ENCODE measurements around the gene EIF4E3. TPM values are rescaled to one million over a fixed set of nuclear protein-coding genes. Genes with fewer than 3 reads are reported as not detected.

The EIF4E3 gene
- total RNA-seq, 1 experiment from 2014 or later = not detected

GRCh38 chr3:71753701-71754609, 28.8 kb upstream of the EIF4E3 start, which contains the start of gene GPR27:
GPR27 (plus strand) TSS chr3:71753855; CDS start chr3:71754050, 195 bp downstream.
- Histone ChIP-seq H2AFZ (ENCODE audit: low read length) (no peak within 1 kb of the TSS), H3K4me2 (ENCODE audit: low read depth, low read length, poor library complexity, severe bottlenecking) (no peak within 1 kb of the TSS)

DNA sequence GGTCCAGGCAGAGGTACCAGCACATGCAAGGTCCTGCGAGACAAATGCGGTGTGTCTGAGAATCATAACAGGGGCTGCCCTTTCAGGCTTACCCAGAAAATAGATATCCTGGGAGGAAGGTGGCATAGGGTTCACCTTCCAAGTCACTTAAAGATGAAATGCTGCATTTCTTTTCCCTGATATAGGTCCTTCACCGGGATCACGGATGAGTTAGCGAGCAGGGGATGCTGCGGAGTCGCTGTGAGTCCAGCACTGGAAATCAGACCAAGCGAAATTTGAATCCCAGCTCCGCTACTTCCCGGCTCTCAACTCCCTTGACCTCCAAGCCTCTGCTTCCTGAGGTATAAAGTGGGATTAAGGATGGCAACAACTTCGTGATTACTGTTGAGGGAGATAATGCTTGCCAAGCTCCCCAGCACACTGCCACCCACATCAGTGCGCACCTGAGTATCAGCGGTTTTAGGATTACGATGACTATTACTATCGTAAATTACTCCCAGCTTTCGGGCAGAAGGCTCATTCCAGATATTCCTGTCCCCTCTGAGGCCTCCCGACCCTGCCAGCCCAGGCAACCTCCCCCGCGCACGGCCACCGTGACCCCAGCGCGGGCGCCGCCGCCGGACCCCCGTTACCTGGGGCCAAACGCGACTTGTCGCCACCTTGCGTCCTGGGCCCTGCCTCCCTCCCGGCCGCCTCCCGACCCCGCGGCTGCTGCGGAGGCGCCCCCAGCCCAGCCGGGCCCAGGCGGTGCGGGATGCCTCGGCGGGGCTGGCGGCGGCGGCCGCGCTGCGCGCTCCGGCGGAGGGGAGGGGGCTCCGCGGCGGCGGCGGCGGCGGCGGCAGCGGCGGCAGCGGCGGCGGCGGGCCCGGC, 27.9 kb upstream of the EIF4E3 start:
- Histone ChIP-seq H3K4me3 (ENCODE audit: low read length) (no peak overlapping the region), H3K27me3 (ENCODE audit: low read length) (no peaks in the 10 kb centered on the region), H3K27ac (ENCODE audit: low read length) (no peak overlapping the region), H3K79me2 (ENCODE audit: low read length) (no peaks in the 10 kb centered on the region), H4K20me1 (ENCODE audit: insufficient read depth, low read depth, low read length) (no peaks in the 10 kb centered on the region), H3K4me1 (ENCODE audit: low read length) (no peaks in the 10 kb centered on the region), H3K4me2 (ENCODE audit: low read depth, low read length, poor library complexity, severe bottlenecking) (no peak overlapping the region), H2AFZ (ENCODE audit: low read length) (no peak overlapping the region), H3K9me3 (ENCODE audit: low read length) (no peaks in the 10 kb centered on the region), H3K9ac (ENCODE audit: low read length) (no peak overlapping the region), H3K36me3 (ENCODE audit: insufficient read depth, low read length) (no peaks in the 10 kb centered on the region), H3K9me2 (replicated peaks; ENCODE audit: insufficient read depth, low read length) (no peaks in the 10 kb centered on the region)
- DNase-seq = no peak

More at GRCh38 chr3:71753701-71754609, 28.8 kb upstream of the EIF4E3 start, which contains the start of gene GPR27:
- H3K27ac ChIP-seq (ENCODE audit: low read length) = no peak within 1 kb of the TSS
- no peaks in the 10 kb centered on the region for H3K27me3 ChIP-seq (ENCODE audit: low read length)
- H3K9me3 ChIP-seq (ENCODE audit: low read length) = no peaks in the 10 kb centered on the region
- no peak within 1 kb of the TSS for H3K4me3 ChIP-seq (ENCODE audit: low read length)
- no peaks in the 10 kb centered on the region for H3K4me1 ChIP-seq (ENCODE audit: low read length)
- no peaks in the 10 kb centered on the region for H4K20me1 ChIP-seq (ENCODE audit: insufficient read depth, low read depth, low read length)
- no peak for DNase-seq
- no peak within 1 kb of the TSS for H3K9ac ChIP-seq (ENCODE audit: low read length)
- no peaks in the 10 kb centered on the region for H3K36me3 ChIP-seq (ENCODE audit: insufficient read depth, low read length)
- H3K79me2 ChIP-seq (ENCODE audit: low read length) = no peaks in the 10 kb centered on the region
- H3K9me2 ChIP-seq (replicated peaks; ENCODE audit: insufficient read depth, low read length) = no peaks in the 10 kb centered on the region

DNA sequence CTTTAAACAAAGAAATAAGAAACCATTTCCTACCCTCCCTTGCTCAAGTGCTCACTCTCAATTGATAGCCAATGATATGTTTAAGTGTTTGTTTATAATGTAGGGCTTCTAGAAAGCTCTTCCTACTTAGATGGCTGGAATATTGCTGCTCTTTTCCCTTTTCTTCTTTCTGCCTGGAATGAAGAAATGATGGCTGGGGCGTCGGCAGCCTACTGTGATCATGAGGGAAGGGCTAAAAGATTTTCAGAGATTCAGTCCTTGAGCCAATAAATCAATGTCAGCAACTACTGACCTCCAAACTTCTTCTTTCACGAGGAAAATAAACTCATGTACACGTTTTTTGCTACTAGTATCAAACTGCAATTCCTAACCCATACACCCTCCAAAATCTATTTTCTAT, 26.4 kb upstream of the EIF4E3 start:
- Histone ChIP-seq H3K27me3 (ENCODE audit: low read length) (no peaks in the 10 kb centered on the region), H3K79me2 (ENCODE audit: low read length) (no peaks in the 10 kb centered on the region), H3K9ac (ENCODE audit: low read length) (no peak overlapping the region), H3K9me3 (ENCODE audit: low read length) (no peaks in the 10 kb centered on the region), H3K4me2 (ENCODE audit: low read depth, low read length, poor library complexity, severe bottlenecking) (no peak overlapping the region), H4K20me1 (ENCODE audit: insufficient read depth, low read depth, low read length) (no peaks in the 10 kb centered on the region), H3K27ac (ENCODE audit: low read length) (no peak overlapping the region), H3K9me2 (replicated peaks; ENCODE audit: insufficient read depth, low read length) (no peaks in the 10 kb centered on the region), H3K4me1 (ENCODE audit: low read length) (no peaks in the 10 kb centered on the region), H3K4me3 (ENCODE audit: low read length) (no peak overlapping the region), H3K36me3 (ENCODE audit: insufficient read depth, low read length) (no peaks in the 10 kb centered on the region), H2AFZ (ENCODE audit: low read length) (no peak overlapping the region)
- no peak for DNase-seq

DNA sequence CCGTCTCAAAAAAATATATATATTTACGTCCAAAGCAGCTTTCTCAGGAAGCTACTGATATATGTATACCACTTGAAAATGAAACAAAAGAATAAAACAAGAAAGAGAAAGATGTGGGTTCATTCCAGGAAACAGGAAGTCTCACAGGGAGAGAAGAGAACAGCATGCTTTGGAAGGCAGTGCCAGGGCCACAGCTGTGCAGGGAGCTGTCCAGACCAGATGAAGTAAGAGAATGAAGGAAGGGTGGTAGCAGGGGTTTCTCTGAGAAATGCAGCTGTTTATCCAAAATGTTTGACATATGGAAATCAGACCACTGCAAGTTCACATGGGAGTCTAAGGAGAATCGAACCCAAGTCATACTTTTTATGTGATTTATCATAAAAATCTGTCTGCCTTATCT, 19.5 kb upstream of the EIF4E3 start:
- H3K4me3 ChIP-seq (ENCODE audit: low read length) = no peak overlapping the region
- H3K79me2 ChIP-seq (ENCODE audit: low read length) = no peaks in the 10 kb centered on the region
- H4K20me1 ChIP-seq (ENCODE audit: insufficient read depth, low read depth, low read length) = no peaks in the 10 kb centered on the region
- H3K9me3 ChIP-seq (ENCODE audit: low read length) = peaks cover 15% of the 10 kb centered on the region
- H3K27me3 ChIP-seq (ENCODE audit: low read length) = peaks cover 3% of the 10 kb centered on the region; the same call in 1 of the 2 replicates
- H3K4me2 ChIP-seq (ENCODE audit: low read depth, low read length, poor library complexity, severe bottlenecking) = no peak overlapping the region
- no peak for DNase-seq
- no peaks in the 10 kb centered on the region for H3K4me1 ChIP-seq (ENCODE audit: low read length)
- no peak overlapping the region for H3K9ac ChIP-seq (ENCODE audit: low read length)
- no peak overlapping the region for H2AFZ ChIP-seq (ENCODE audit: low read length)
- no peak overlapping the region for H3K27ac ChIP-seq (ENCODE audit: low read length)
- 0 out of 2 replicates have a peak, but pooled peaks cover 3% of the 10 kb centered on the region for H3K36me3 ChIP-seq (ENCODE audit: insufficient read depth, low read length)
- no peaks in the 10 kb centered on the region for H3K9me2 ChIP-seq (replicated peaks; ENCODE audit: insufficient read depth, low read length)

GRCh38 chr3:71742621-71743020, 17.4 kb upstream of the EIF4E3 start:
- H3K27me3 ChIP-seq (ENCODE audit: low read length) = peaks cover 3% of the 10 kb centered on the region; the same call in 1 of the 2 replicates
- peaks cover 15% of the 10 kb centered on the region for H3K9me3 ChIP-seq (ENCODE audit: low read length)
- no peak overlapping the region for H3K27ac ChIP-seq (ENCODE audit: low read length)
- no peaks in the 10 kb centered on the region for H3K79me2 ChIP-seq (ENCODE audit: low read length)
- no peak overlapping the region for H2AFZ ChIP-seq (ENCODE audit: low read length)
- 0 out of 2 replicates have a peak, but pooled peaks cover 3% of the 10 kb centered on the region for H3K36me3 ChIP-seq (ENCODE audit: insufficient read depth, low read length)
- H3K9me2 ChIP-seq (replicated peaks; ENCODE audit: insufficient read depth, low read length) = no peaks in the 10 kb centered on the region
- no peak overlapping the region for H3K4me2 ChIP-seq (ENCODE audit: low read depth, low read length, poor library complexity, severe bottlenecking)
- DNase-seq = no peak
- H3K4me1 ChIP-seq (ENCODE audit: low read length) = no peaks in the 10 kb centered on the region
- no peaks in the 10 kb centered on the region for H4K20me1 ChIP-seq (ENCODE audit: insufficient read depth, low read depth, low read length)
- no peak overlapping the region for H3K4me3 ChIP-seq (ENCODE audit: low read length)
- H3K9ac ChIP-seq (ENCODE audit: low read length) = no peak overlapping the region

DNA sequence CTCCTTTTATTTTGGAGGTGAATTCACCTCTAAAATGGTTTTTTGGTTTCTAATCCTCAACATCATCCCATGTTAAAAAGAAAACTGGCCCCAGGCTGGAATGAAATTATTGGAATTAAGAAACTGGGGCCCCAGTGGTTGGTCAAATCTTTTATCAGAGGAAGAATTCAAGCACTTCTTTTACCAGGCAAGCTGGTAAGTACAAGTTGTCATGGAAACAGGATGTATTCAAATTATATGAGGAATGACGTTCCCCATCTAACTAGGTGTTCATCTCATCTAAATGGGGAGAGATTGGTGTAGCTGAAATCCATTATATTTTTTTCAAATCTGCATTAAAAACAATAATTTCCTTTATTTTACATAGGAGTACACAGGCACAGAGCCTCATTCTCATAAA, 9.7 kb upstream of the EIF4E3 start:
- no peaks in the 10 kb centered on the region for H3K36me3 ChIP-seq (ENCODE audit: insufficient read depth, low read length)
- no peaks in the 10 kb centered on the region for H3K9me3 ChIP-seq (ENCODE audit: low read length)
- no peak for DNase-seq
- H3K4me2 ChIP-seq (ENCODE audit: low read depth, low read length, poor library complexity, severe bottlenecking) = no peak overlapping the region
- no peak overlapping the region for H3K9ac ChIP-seq (ENCODE audit: low read length)
- no peak overlapping the region for H2AFZ ChIP-seq (ENCODE audit: low read length)
- H3K27ac ChIP-seq (ENCODE audit: low read length) = no peak overlapping the region
- H3K9me2 ChIP-seq (replicated peaks; ENCODE audit: insufficient read depth, low read length) = no peaks in the 10 kb centered on the region
- no peaks in the 10 kb centered on the region for H3K79me2 ChIP-seq (ENCODE audit: low read length)
- no peaks in the 10 kb centered on the region for H4K20me1 ChIP-seq (ENCODE audit: insufficient read depth, low read depth, low read length)
- H3K4me1 ChIP-seq (ENCODE audit: low read length) = peaks cover 3% of the 10 kb centered on the region
- no peaks in the 10 kb centered on the region for H3K27me3 ChIP-seq (ENCODE audit: low read length)
- H3K4me3 ChIP-seq (ENCODE audit: low read length) = no peak overlapping the region

- Histone ChIP-seq H3K27me3 (ENCODE audit: low read length) (no peaks in the 10 kb centered on the region), H3K79me2 (ENCODE audit: low read length) (no peaks in the 10 kb centered on the region), H3K27ac (ENCODE audit: low read length) (no peak overlapping the region), H3K9me3 (ENCODE audit: low read length) (no peaks in the 10 kb centered on the region), H3K4me1 (ENCODE audit: low read length) (peaks cover 3% of the 10 kb centered on the region), H4K20me1 (ENCODE audit: insufficient read depth, low read depth, low read length) (no peaks in the 10 kb centered on the region), H2AFZ (ENCODE audit: low read length) (no peak overlapping the region), H3K4me3 (ENCODE audit: low read length) (no peak overlapping the region), H3K9ac (ENCODE audit: low read length) (no peak overlapping the region), H3K4me2 (ENCODE audit: low read depth, low read length, poor library complexity, severe bottlenecking) (no peak overlapping the region), H3K36me3 (ENCODE audit: insufficient read depth, low read length) (no peaks in the 10 kb centered on the region), H3K9me2 (replicated peaks; ENCODE audit: insufficient read depth, low read length) (no peaks in the 10 kb centered on the region)
- DNase-seq = no peak
Measured at GRCh38 chr3:71733319-71733718, 8.1 kb upstream of the EIF4E3 start.

GRCh38 chr3:71732637-71733036, 7.4 kb upstream of the EIF4E3 start:
- Histone ChIP-seq H3K4me2 (ENCODE audit: low read depth, low read length, poor library complexity, severe bottlenecking) (no peak overlapping the region), H3K4me3 (ENCODE audit: low read length) (no peak overlapping the region), H2AFZ (ENCODE audit: low read length) (no peak overlapping the region), H3K36me3 (ENCODE audit: insufficient read depth, low read length) (no peaks in the 10 kb centered on the region), H3K27me3 (ENCODE audit: low read length) (no peaks in the 10 kb centered on the region), H4K20me1 (ENCODE audit: insufficient read depth, low read depth, low read length) (no peaks in the 10 kb centered on the region), H3K9me2 (replicated peaks; ENCODE audit: insufficient read depth, low read length) (no peaks in the 10 kb centered on the region), H3K9ac (ENCODE audit: low read length) (no peak overlapping the region), H3K4me1 (ENCODE audit: low read length) (peaks cover 3% of the 10 kb centered on the region), H3K27ac (ENCODE audit: low read length) (no peak overlapping the region), H3K79me2 (ENCODE audit: low read length) (no peaks in the 10 kb centered on the region), H3K9me3 (ENCODE audit: low read length) (no peaks in the 10 kb centered on the region)
- DNase-seq = no peak
